HL-60 (cell line): ENCODE data around the gene TAS1R1.

Experiments
- CTCF ChIP-seq: IDR thresholded peaks from one replicate; pipeline ENCODE4 v1.5.1; 2011; ENCODE audit warnings: low read length, control low read depth, inconsistent platforms; ENCODE audit not compliant: insufficient read depth
- POLR2AphosphoS5 ChIP-seq: IDR thresholded peaks from 2 replicates; pipeline ENCODE4 v1.6.1; 2012; ENCODE audit warnings: low read depth
- SPI1 ChIP-seq: IDR thresholded peaks from 2 replicates; pipeline ENCODE4 v1.6.1; 2012; ENCODE audit warnings: low read depth, mild to moderate bottlenecking, borderline replicate concordance
- TF ChIP-seq, protein P1 (sequence below): IDR thresholded peaks from 2 replicates; pipeline ENCODE4 v1.6.1; 2012; ENCODE audit warnings: low read depth; ENCODE audit not compliant: insufficient replicate concordance

DNA sequence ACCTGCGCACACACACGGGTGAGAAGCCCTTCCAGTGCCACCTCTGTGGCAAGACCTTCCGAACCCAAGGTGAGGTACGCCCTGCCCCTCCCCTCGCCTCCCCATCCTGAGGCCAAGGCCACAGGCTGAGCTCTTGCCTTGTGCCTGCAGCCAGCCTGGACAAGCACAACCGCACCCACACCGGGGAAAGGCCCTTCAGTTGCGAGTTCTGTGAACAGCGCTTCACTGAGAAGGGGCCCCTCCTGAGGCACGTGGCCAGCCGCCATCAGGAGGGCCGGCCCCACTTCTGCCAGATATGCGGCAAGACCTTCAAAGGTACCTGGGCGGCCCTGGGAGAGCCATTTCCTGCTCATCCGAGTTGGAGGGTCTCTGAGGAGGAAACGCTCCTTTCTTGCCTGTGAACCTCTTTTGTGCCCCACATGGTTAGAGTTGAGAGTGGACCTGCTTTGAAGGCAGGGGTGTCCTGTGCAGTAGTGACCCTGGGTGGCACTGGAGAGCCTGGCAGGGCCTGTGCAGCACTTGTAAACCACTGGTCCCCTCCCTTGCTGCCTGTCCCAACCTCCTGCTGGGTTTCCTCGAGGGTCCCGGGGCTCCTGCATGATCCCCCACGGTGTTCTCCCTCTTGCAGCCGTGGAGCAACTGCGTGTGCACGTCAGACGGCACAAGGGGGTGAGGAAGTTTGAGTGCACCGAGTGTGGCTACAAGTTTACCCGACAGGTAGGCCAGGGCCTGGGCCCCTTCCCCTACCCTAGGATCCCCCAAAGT is 33.2 kb downstream of the TAS1R1 start:
- TF ChIP-seq CTCF (no peak), SPI1 (no peak), POLR2AphosphoS5 (peak; percentile 25; the same call in 1 of the 2 replicates)
- TF ChIP-seq, protein P1, sequence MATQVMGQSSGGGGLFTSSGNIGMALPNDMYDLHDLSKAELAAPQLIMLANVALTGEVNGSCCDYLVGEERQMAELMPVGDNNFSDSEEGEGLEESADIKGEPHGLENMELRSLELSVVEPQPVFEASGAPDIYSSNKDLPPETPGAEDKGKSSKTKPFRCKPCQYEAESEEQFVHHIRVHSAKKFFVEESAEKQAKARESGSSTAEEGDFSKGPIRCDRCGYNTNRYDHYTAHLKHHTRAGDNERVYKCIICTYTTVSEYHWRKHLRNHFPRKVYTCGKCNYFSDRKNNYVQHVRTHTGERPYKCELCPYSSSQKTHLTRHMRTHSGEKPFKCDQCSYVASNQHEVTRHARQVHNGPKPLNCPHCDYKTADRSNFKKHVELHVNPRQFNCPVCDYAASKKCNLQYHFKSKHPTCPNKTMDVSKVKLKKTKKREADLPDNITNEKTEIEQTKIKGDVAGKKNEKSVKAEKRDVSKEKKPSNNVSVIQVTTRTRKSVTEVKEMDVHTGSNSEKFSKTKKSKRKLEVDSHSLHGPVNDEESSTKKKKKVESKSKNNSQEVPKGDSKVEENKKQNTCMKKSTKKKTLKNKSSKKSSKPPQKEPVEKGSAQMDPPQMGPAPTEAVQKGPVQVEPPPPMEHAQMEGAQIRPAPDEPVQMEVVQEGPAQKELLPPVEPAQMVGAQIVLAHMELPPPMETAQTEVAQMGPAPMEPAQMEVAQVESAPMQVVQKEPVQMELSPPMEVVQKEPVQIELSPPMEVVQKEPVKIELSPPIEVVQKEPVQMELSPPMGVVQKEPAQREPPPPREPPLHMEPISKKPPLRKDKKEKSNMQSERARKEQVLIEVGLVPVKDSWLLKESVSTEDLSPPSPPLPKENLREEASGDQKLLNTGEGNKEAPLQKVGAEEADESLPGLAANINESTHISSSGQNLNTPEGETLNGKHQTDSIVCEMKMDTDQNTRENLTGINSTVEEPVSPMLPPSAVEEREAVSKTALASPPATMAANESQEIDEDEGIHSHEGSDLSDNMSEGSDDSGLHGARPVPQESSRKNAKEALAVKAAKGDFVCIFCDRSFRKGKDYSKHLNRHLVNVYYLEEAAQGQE, result no peak
